SK-N-SH (cell line): ENCODE data around the gene GLUL.

Source experiments
- EP300 ChIP-seq, 2 experiments: IDR thresholded peaks; 2 replicates each; pipeline versions ENCODE4 v1.4.0 to v1.6.1; 2012; ENCODE audit warnings: borderline replicate concordance in 1 of 2, low read depth in 1 of 2, low read length in 1 of 2
- RAD21 ChIP-seq: IDR thresholded peaks from 2 replicates; pipeline ENCODE4 v1.6.1; 2012; ENCODE audit warnings: mild to moderate bottlenecking, low read length
- RCOR1 ChIP-seq: fragments of 150-350 bp; IDR thresholded peaks from 2 replicates; pipeline ENCODE4 v1.6.1; 2017; ENCODE audit warnings: antibody characterized with exemption, low read length
- RFX5 ChIP-seq: IDR thresholded peaks from 2 replicates; pipeline ENCODE4 v1.6.1; 2012; ENCODE audit warnings: mild to moderate bottlenecking, improper control_type of control experiment, low read length

GRCh38 chr1:182368358-182368757 is 23.2 kb downstream of the GLUL start:
- no peak for TF ChIP-seq RFX5
- TF ChIP-seq RAD21 = no peak
- TF ChIP-seq RCOR1 = no peak
- no peak for TF ChIP-seq EP300 (IDR thresholded peaks at IDR 0.05; ENCODE audit: borderline replicate concordance in 1 of 2, low read depth in 1 of 2, low read length in 1 of 2)
